GM12875 (cell line): Measurements from ENCODE around the gene SORCS1.

Source experiments
- H3K4me3 ChIP-seq: one replicate; pipeline ENCODE4 v1.5.1; 2011; ENCODE audit warnings: low read depth, low read length, control low read depth
- CTCF ChIP-seq: IDR thresholded peaks from 2 replicates; pipeline ENCODE4 v1.5.1; 2011; ENCODE audit warnings: low read depth, mild to moderate bottlenecking, control low read depth, inconsistent platforms, low read length, moderate library complexity, borderline replicate concordance; ENCODE audit not compliant: insufficient read depth

The SORCS1 gene

GRCh38 chr10:107067843-107068242, 96.7 kb downstream of the SORCS1 start:
- TF ChIP-seq CTCF = no peak
- H3K4me3 ChIP-seq = no peak overlapping the region

GRCh38 chr10:107064075-107064474, 100.4 kb downstream of the SORCS1 start:
- no peak for TF ChIP-seq CTCF

GRCh38 chr10:107059872-107060271, 104.6 kb downstream of the SORCS1 start:
- H3K4me3 ChIP-seq = no peak overlapping the region
- no peak for TF ChIP-seq CTCF

More at GRCh38 chr10:107064075-107064474, 100.4 kb downstream of the SORCS1 start:
- no peak overlapping the region for H3K4me3 ChIP-seq

- no peak for TF ChIP-seq CTCF
- H3K4me3 ChIP-seq = no peak overlapping the region
Measured at GRCh38 chr10:107059068-107059804, 105.3 kb downstream of the SORCS1 start.

GRCh38 chr10:107058331-107058730, 106.2 kb downstream of the SORCS1 start:
- no peak for TF ChIP-seq CTCF
- no peak overlapping the region for H3K4me3 ChIP-seq

GRCh38 chr10:107056182-107056581, 108.3 kb downstream of the SORCS1 start:
- no peak overlapping the region for H3K4me3 ChIP-seq
- no peak for TF ChIP-seq CTCF

GRCh38 chr10:107054469-107055156, 109.9 kb downstream of the SORCS1 start:
- no peak for TF ChIP-seq CTCF
- H3K4me3 ChIP-seq = no peak overlapping the region
